Thoracic aorta (tissue), 2 donors: ENCODE measurements around the gene MSN. TPM values are rescaled to one million over a fixed set of nuclear protein-coding genes. Genes with fewer than 3 reads are reported as not detected.
A peak's percentile ranks its signal among the peaks of the same experiment; 100 is the strongest.

ENCODE experiments used
- ATAC-seq: fragments of 150-250 bp; one replicate; pipeline ENCODE4 v1.8.0; 2017; ENCODE audit warnings: low read depth; ENCODE audit not compliant: insufficient number of reproducible peaks, low FRiP score
- DNase-seq: peaks from one replicate; pipeline ENCODE4 v3.0.0-alpha.2; 2020; ENCODE audit warnings: low spot score
- H3K27ac ChIP-seq, 2 donors: fragments of 200-600 bp; sonication (generic); 1 replicate in 1 of 2; 2 replicates in 1 of 2; pipeline ENCODE4 v1.5.1; 2016; ENCODE audit warnings: mild to moderate bottlenecking in 2 of 2, moderate library complexity in 2 of 2
- H3K27me3 ChIP-seq: fragments of 200-600 bp; sonication (generic); replicated peaks from 2 replicates; pipeline ENCODE4 v1.6.0; 2016; ENCODE audit warnings: mild to moderate bottlenecking; ENCODE audit not compliant: insufficient read depth
- H3K36me3 ChIP-seq: fragments of 200-600 bp; sonication (generic); one replicate; pipeline ENCODE4 v1.5.1; 2016
- H3K4me1 ChIP-seq, 2 donors: fragments of 200-600 bp; sonication (generic); 1 replicate in 1 of 2; 2 replicates in 1 of 2; pipeline versions ENCODE4 v1.5.1 to v1.6.0; 2016; ENCODE audit warnings: low read depth in 2 of 2, mild to moderate bottlenecking in 1 of 2; ENCODE audit not compliant: control insufficient read depth in 1 of 2
- H3K4me3 ChIP-seq: fragments of 200-600 bp; sonication (generic); 2 replicates; pipeline ENCODE4 v1.5.1; 2016; ENCODE audit warnings: mild to moderate bottlenecking
- H3K9me3 ChIP-seq: fragments of 200-600 bp; sonication (generic); 2 replicates; pipeline ENCODE4 v1.5.1; 2016
- total RNA-seq, 2 donors: library from RNA; depleted of rRNA; stranded (reverse); fragments of >200 nt; gene quantifications; one replicate each; pipeline versions ENCODE4 v1.1.0 to v1.2.3, GENCODE V29; 2016
- TF ChIP-seq, protein P1 (sequence below): fragments of 200-600 bp; sonication (generic); IDR thresholded peaks from one replicate; pipeline ENCODE4 v1.5.1; 2019; ENCODE audit warnings: antibody characterized with exemption

MSN gene
- total RNA-seq, 2 donors from 2014 or later = 365 to 428 TPM

GRCh38 chrX:65695849-65696449, 28.5 kb downstream of the MSN start:
- ATAC-seq = no peak
- no peaks in the 10 kb centered on the region for H3K36me3 ChIP-seq
- H3K4me1 ChIP-seq = peaks cover 41 to 88% of the 10 kb centered on the region in 2 donors
- H3K9me3 ChIP-seq = no peaks in the 10 kb centered on the region
- TF ChIP-seq, protein P1, sequence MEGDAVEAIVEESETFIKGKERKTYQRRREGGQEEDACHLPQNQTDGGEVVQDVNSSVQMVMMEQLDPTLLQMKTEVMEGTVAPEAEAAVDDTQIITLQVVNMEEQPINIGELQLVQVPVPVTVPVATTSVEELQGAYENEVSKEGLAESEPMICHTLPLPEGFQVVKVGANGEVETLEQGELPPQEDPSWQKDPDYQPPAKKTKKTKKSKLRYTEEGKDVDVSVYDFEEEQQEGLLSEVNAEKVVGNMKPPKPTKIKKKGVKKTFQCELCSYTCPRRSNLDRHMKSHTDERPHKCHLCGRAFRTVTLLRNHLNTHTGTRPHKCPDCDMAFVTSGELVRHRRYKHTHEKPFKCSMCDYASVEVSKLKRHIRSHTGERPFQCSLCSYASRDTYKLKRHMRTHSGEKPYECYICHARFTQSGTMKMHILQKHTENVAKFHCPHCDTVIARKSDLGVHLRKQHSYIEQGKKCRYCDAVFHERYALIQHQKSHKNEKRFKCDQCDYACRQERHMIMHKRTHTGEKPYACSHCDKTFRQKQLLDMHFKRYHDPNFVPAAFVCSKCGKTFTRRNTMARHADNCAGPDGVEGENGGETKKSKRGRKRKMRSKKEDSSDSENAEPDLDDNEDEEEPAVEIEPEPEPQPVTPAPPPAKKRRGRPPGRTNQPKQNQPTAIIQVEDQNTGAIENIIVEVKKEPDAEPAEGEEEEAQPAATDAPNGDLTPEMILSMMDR = no peak
- peak overlapping the region; percentile 28 to 73 for H3K27ac ChIP-seq
- no peaks in the 10 kb centered on the region for H3K27me3 ChIP-seq
- H3K4me3 ChIP-seq = no peak overlapping the region
- no peak for DNase-seq

- peak overlapping the region; percentile 65 to 73 for H3K27ac ChIP-seq
- H3K36me3 ChIP-seq = no peaks in the 10 kb centered on the region
- H3K27me3 ChIP-seq = no peaks in the 10 kb centered on the region
- TF ChIP-seq, protein P1 = no peak
- H3K9me3 ChIP-seq = no peaks in the 10 kb centered on the region
- ATAC-seq (no peak), DNase-seq (no peak)
- peaks cover 36 to 88% of the 10 kb centered on the region in 2 donors for H3K4me1 ChIP-seq
- peak overlapping the region; percentile 33 for H3K4me3 ChIP-seq
Observed at GRCh38 chrX:65696613-65697012, 29.2 kb downstream of the MSN start.

DNA sequence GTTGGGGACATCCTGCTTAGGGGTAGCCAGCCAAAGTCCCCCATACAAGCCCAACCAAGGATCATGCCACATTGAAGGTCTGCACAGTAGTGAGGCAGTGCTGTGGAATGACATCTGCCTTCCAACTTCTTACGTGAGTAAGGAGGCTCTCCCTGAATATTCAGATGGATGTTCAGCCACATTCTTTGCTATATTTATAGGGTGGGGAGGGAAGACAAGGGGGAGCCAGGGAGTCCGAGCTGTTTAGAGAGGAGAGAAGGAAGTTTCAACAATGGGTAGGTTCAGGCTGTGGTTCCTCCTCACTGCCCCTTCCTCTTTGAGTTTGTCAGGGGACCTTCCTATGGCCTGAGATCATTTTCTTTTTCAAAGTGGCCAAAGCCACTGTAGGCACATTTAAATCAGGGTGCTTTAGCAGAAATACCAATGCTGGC, 29.8 kb downstream of the MSN start:
- Histone ChIP-seq H3K4me1 (peaks cover 36 to 88% of the 10 kb centered on the region in 2 donors), H3K27me3 (no peaks in the 10 kb centered on the region), H3K9me3 (no peaks in the 10 kb centered on the region), H3K4me3 (peak overlapping the region; percentile 33), H3K36me3 (no peaks in the 10 kb centered on the region), H3K27ac (peak overlapping the region; percentile 65 to 73)
- DNase-seq = no peak
- peak; percentile 39 for ATAC-seq
- TF ChIP-seq, protein P1 = no peak

DNA sequence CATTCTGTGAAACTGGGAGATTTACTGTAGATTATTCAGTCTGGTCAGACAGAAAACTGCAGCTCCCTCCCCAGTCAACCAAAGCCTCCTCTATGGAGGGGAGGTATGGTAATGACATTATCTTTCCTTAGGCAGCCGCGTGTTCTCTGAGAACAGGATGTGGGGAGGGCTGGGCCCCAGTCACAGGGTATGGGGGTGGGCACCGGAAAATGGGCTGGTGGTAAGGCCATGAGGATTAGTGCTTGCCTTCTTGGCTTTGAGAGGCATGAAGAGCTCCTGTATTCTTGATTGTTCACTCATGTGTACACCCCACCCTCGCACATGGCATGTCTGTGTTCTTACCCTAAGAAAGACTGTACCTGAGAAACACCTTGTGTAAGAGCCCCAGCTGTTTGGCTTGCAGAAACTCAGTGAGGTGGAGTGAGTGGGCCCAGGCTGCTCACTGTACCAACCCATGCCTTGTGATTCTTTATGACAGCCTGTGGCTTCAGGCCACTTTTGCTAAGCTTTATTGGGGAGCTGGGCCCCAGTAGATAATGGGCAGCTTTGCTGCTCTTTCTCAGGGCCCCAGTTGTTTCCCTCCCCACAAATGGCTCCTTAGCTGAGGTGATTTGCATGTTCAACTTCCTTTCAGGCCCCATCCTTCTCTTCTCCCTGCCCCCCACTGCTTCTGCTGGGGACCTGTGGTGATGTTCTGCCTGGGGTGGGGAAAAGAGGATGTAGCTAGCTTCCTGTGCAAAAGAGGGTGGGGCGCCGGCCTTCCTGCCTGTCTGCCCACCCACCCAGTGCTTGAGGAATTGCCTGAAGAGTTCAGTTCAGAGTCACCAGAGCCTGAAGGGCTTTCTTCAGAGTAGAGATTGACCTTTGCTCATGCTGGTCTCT, 30.7 kb downstream of the MSN start:
- TF ChIP-seq, protein P1 = no peak
- H3K4me1 ChIP-seq = peaks cover 42 to 87% of the 10 kb centered on the region in 2 donors
- ATAC-seq = no peak

DNA sequence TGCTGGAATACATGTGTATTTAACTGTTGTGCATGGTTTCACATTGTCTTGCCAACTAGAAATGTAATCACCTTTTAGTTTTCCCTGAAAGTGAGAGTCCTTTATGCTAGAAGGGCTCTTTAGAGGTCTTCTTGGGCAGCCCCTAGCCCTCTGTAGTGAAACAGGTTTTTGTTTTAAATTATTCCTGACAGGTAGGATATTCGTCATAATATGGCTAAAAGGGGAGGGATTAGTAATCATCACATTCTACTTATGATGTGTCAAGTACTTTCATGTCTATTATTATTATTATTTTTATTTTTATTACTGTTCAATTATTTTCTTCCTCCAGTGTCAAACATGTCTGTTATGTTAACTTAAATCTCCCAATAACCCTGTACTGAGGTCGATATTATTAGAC, 35.5 kb downstream of the MSN start:
- Histone ChIP-seq H3K27me3 (no peaks in the 10 kb centered on the region), H3K4me1 (peaks cover 36 to 82% of the 10 kb centered on the region in 2 donors), H3K9me3 (no peaks in the 10 kb centered on the region), H3K27ac (peak overlapping the region; percentile 74 to 93), H3K4me3 (no peak overlapping the region), H3K36me3 (no peaks in the 10 kb centered on the region)
- TF ChIP-seq, protein P1 = no peak
- DNase-seq = no peak
- no peak for ATAC-seq

More for the DNA sequence above, 30.7 kb downstream of the MSN start:
- no peak for DNase-seq
- Histone ChIP-seq H3K27ac (peak overlapping the region; percentile 65 to 73), H3K36me3 (no peaks in the 10 kb centered on the region), H3K27me3 (no peaks in the 10 kb centered on the region), H3K9me3 (no peaks in the 10 kb centered on the region), H3K4me3 (no peak overlapping the region)
